OCI-LY7 (cell line): ENCODE results near the gene MID1.

ENCODE experiments used
- CTCF ChIP-seq: fragments of 200-600 bp; sonication (generic); conservative IDR thresholded peaks from 2 replicates; pipeline ENCODE4 v1.5.1; 2014; ENCODE audit warnings: mild to moderate bottlenecking, antibody characterized with exemption, low read length, moderate library complexity, mixed read lengths
- EZH2phosphoT487 ChIP-seq: fragments of 200-600 bp; sonication (generic); IDR thresholded peaks from 2 replicates; pipeline ENCODE4 v1.6.1; 2018; ENCODE audit warnings: low read depth, borderline replicate concordance, mild to moderate bottlenecking, mixed run types, antibody characterized with exemption, low read length, moderate library complexity, mixed read lengths

GRCh38 chrX:10555846-10556245 is 64.5 kb downstream of the MID1 start:
- TF ChIP-seq CTCF (no peak), EZH2phosphoT487 (no peak)
